HCT116 (cell line): ENCODE results near the gene MALRD1. TPM values are rescaled to one million over a fixed set of nuclear protein-coding genes. Genes with fewer than 3 reads are reported as not detected.

Experiments
- ATAC-seq: fragments of 200-7000 bp; cut with Tn5 transposase; 2 replicates; pipeline ENCODE4 v1.9.1; 2020; ENCODE audit warnings: mild to moderate bottlenecking, moderate library complexity
- BruUV-seq: library from RNA; stranded (reverse); fragments of 400-500 nt; replicated peaks from 2 replicates; lab custom pipeline; 2021; lab: Mats Ljungman, UMichigan
- CTCF ChIA-PET: fragments of 300-600 bp; sonication (Branson Sonifier 250); formaldehyde crosslinking; loops from one replicate; lab custom pipeline; 2021; ENCODE audit warnings: antibody characterized with exemption; lab: Charles Lee
- POLR2A ChIA-PET: fragments of 300-600, 350-600 bp; sonication (Branson Sonifier 250); formaldehyde crosslinking; loops from one replicate; lab custom pipeline; 2021; ENCODE audit warnings: antibody characterized with exemption; lab: Charles Lee
- RAD21 ChIA-PET, 2 experiments: fragments of 300-600 bp; sonication (Branson Sonifier 250); formaldehyde crosslinking; loops; one replicate each; lab custom pipeline; 2023; ENCODE audit warnings: low total read pairs in 2 of 2; ENCODE audit not compliant: uncharacterized antibody in 2 of 2, unreplicated experiment in 2 of 2, low non-redundant PET in 1 of 2; lab: Charles Lee
- DNase-seq: peaks from one replicate; pipeline ENCODE4 v3.0.0-alpha.2; 2010; ENCODE audit warnings: low read depth, low spot score
- H2AFZ ChIP-seq: fragments of 200-600 bp; shearing (Covaris generic), sonication (generic); 2 replicates; pipeline ENCODE4 v1.6.1; 2017; ENCODE audit warnings: low read depth, mixed run types, mixed read lengths, antibody characterized with exemption, low read length; ENCODE audit not compliant: poor library complexity, severe bottlenecking
- H3K27ac ChIP-seq: 2 replicates; pipeline ENCODE4 v1.5.1; 2012; ENCODE audit warnings: low read depth, low read length
- H3K27me3 ChIP-seq: fragments of 200-600 bp; sonication (generic); 2 replicates; pipeline ENCODE4 v1.6.1; 2016; ENCODE audit warnings: mixed run types, low read length, mixed read lengths; ENCODE audit not compliant: insufficient read depth
- H3K36me3 ChIP-seq, 2 experiments: fragments of 200-500 bp in 1 of 2; fragments of 200-600 bp in 1 of 2; sonication (Bioruptor generic) in 1 of 2; sonication (generic) in 1 of 2; 2 replicates each; pipeline versions ENCODE4 v1.5.1 to v1.6.1; 2014 to 2016; ENCODE audit warnings: low read length in 2 of 2, inconsistent platforms in 1 of 2, mixed read lengths in 1 of 2, mixed run types in 1 of 2; ENCODE audit not compliant: insufficient read depth in 2 of 2, control insufficient read depth in 1 of 2
- H3K4me1 ChIP-seq, 2 experiments: fragments of 200-600 bp in 1 of 2; sonication (generic) in 1 of 2; 2 replicates each; pipeline versions ENCODE4 v1.5.1 to v1.6.1; 2012 to 2017; ENCODE audit warnings: low read length in 2 of 2, inconsistent platforms in 1 of 2, mild to moderate bottlenecking in 1 of 2, mixed read lengths in 1 of 2, mixed run types in 1 of 2, moderate library complexity in 1 of 2; ENCODE audit not compliant: insufficient read depth in 2 of 2, control insufficient read depth in 1 of 2
- H3K4me2 ChIP-seq: fragments of 200-600 bp; sonication (generic); 2 replicates; pipeline ENCODE4 v1.6.1; 2017; ENCODE audit warnings: mixed run types, low read length, mixed read lengths
- H3K4me3 ChIP-seq, 2 experiments: fragments of 200-600 bp in 1 of 2; sonication (generic) in 1 of 2; replicated peaks in 1 of 2; 2 replicates each; pipeline ENCODE4 v1.5.1; 2011 to 2016; ENCODE audit warnings: low read length in 2 of 2, control low read depth in 1 of 2, low read depth in 1 of 2, mild to moderate bottlenecking in 1 of 2, mixed read lengths in 1 of 2, mixed run types in 1 of 2
- H3K79me2 ChIP-seq: fragments of 200-600 bp; sonication (generic); 2 replicates; pipeline ENCODE4 v1.6.1; 2017; ENCODE audit warnings: mild to moderate bottlenecking, mixed run types, low read length, moderate library complexity, mixed read lengths; ENCODE audit not compliant: insufficient read depth
- H3K9ac ChIP-seq: fragments of 200-600 bp; sonication (generic); 2 replicates; pipeline ENCODE4 v1.6.1; 2016; ENCODE audit warnings: low read length, mixed read lengths
- H3K9me2 ChIP-seq: fragments of 200-600 bp; sonication (generic), shearing (Covaris generic); 2 replicates; pipeline ENCODE4 v1.6.1; 2017; ENCODE audit warnings: mixed run types, mild to moderate bottlenecking, moderate library complexity; ENCODE audit not compliant: insufficient read depth
- H3K9me3 ChIP-seq, 2 experiments: fragments of 200-500 bp in 1 of 2; fragments of 200-600 bp in 1 of 2; sonication (Bioruptor generic) in 1 of 2; sonication (generic) in 1 of 2; 2 replicates each; pipeline ENCODE4 v1.6.1; 2014 to 2017; ENCODE audit warnings: low read length in 2 of 2, mixed read lengths in 2 of 2, inconsistent platforms in 1 of 2, low read depth in 1 of 2, mild to moderate bottlenecking in 1 of 2, mixed run types in 1 of 2, moderate library complexity in 1 of 2; ENCODE audit not compliant: control insufficient read depth in 1 of 2, insufficient read depth in 1 of 2
- H4K20me1 ChIP-seq: fragments of 200-600 bp; sonication (generic), shearing (Covaris generic); 2 replicates; pipeline ENCODE4 v1.6.1; 2017; ENCODE audit warnings: mixed run types, mild to moderate bottlenecking, moderate library complexity; ENCODE audit not compliant: insufficient read depth
- CEBPB ChIP-seq: IDR thresholded peaks from 2 replicates; pipeline ENCODE4 v1.6.1; 2012; ENCODE audit warnings: low read depth
- EGR1 ChIP-seq: IDR thresholded peaks from 2 replicates; pipeline ENCODE4 v1.6.1; 2012; ENCODE audit warnings: low read depth
- ELF1 ChIP-seq: IDR thresholded peaks from 2 replicates; pipeline ENCODE4 v1.6.1; 2012; ENCODE audit warnings: low read depth, borderline replicate concordance
- EZH2 ChIP-seq: fragments of 200-600 bp; sonication (generic); IDR thresholded peaks from 2 replicates; pipeline ENCODE4 v1.6.1; 2017; ENCODE audit warnings: antibody characterized with exemption, mixed run types
- EZH2phosphoT487 ChIP-seq: fragments of 200-600 bp; IDR thresholded peaks from 2 replicates; pipeline ENCODE4 v1.6.1; 2018; ENCODE audit warnings: antibody characterized with exemption, borderline replicate concordance
- FOSL1 ChIP-seq: IDR thresholded peaks from 2 replicates; pipeline ENCODE4 v1.6.1; 2012; ENCODE audit warnings: low read depth
- JUND ChIP-seq: IDR thresholded peaks from 2 replicates; pipeline ENCODE4 v1.6.1; 2012
- MAX ChIP-seq: IDR thresholded peaks from 2 replicates; pipeline ENCODE4 v1.6.1; 2012
- POLR2A ChIP-seq: IDR thresholded peaks from 2 replicates; pipeline ENCODE4 v1.7.0; 2011; ENCODE audit warnings: borderline replicate concordance; ENCODE audit not compliant: insufficient read depth, insufficient read length; ENCODE audit errors: extremely low read depth
- POLR2AphosphoS5 ChIP-seq: IDR thresholded peaks from 2 replicates; pipeline ENCODE4 v1.6.1; 2011; ENCODE audit warnings: mild to moderate bottlenecking, low read depth, low read length, moderate library complexity
- REST ChIP-seq: IDR thresholded peaks from 2 replicates; pipeline ENCODE4 v1.6.1; 2012; ENCODE audit warnings: low read depth
- SIN3A ChIP-seq: IDR thresholded peaks from 2 replicates; pipeline ENCODE4 v1.6.1; 2012; ENCODE audit warnings: low read depth
- SP1 ChIP-seq: IDR thresholded peaks from 2 replicates; pipeline ENCODE4 v1.6.1; 2012; ENCODE audit warnings: low read depth
- SRF ChIP-seq: IDR thresholded peaks from 2 replicates; pipeline ENCODE4 v1.6.1; 2012; ENCODE audit warnings: low read depth
- TCF7L2 ChIP-seq: IDR thresholded peaks from 2 replicates; pipeline ENCODE4 v1.7.0; 2011; ENCODE audit warnings: borderline replicate concordance, inconsistent platforms; ENCODE audit not compliant: insufficient read depth, insufficient read length; ENCODE audit errors: extremely low read depth
- ZFX ChIP-seq: fragments of 450-650 bp; IDR thresholded peaks from 2 replicates; pipeline ENCODE4 v1.6.1; 2017
- intact Hi-C: fragments of 100-400 bp; cut with micrococcal nuclease; formaldehyde crosslinking; loops from 2 replicates; pipeline ENCODE4 v1.10.0; 2022
- total RNA-seq: library from RNA; stranded (reverse); gene quantifications from one replicate; pipeline ENCODE4 v1.2.1, GENCODE V29; 2021; ENCODE audit not compliant: unreplicated experiment
- TF ChIP-seq, protein P1 (sequence below), 3 experiments: fragments of 200-600 bp in 1 of 3; sonication (generic) in 1 of 3; IDR thresholded peaks in 2 of 3; conservative IDR thresholded peaks in 1 of 3; 2 replicates each; pipeline ENCODE4 v1.5.1; 2012 to 2017; ENCODE audit warnings: low read depth in 2 of 3, low read length in 2 of 3, antibody characterized with exemption in 1 of 3, borderline replicate concordance in 1 of 3, control low read depth in 1 of 3, mild to moderate bottlenecking in 1 of 3, mixed read lengths in 1 of 3, mixed run types in 1 of 3, moderate library complexity in 1 of 3; ENCODE audit not compliant: insufficient read depth in 1 of 3
- TF ChIP-seq, protein P2 (sequence below): IDR thresholded peaks from 2 replicates; pipeline ENCODE4 v1.6.1; 2011; ENCODE audit warnings: mild to moderate bottlenecking, low read length, moderate library complexity; ENCODE audit not compliant: insufficient replicate concordance; ENCODE audit errors: extremely low read depth
- TF ChIP-seq, protein P3 (sequence below): IDR thresholded peaks from 2 replicates; pipeline ENCODE4 v1.6.1; 2012

The MALRD1 gene
- total RNA-seq, 1 experiment from 2014 or later, result not detected

GRCh38 chr10:19169041-19169440 lies 120.4 kb downstream of the MALRD1 start:
- no peaks in the 10 kb centered on the region for H3K27me3 ChIP-seq
- RAD21 ChIA-PET, result no interaction called here
- H3K4me2 ChIP-seq, result no peak overlapping the region
- no TSS peak for BruUV-seq
- H4K20me1 ChIP-seq, result no peaks in the 10 kb centered on the region
- H3K4me1 ChIP-seq, result no peaks in the 10 kb centered on the region
- H2AFZ ChIP-seq, result no peak overlapping the region
- intact Hi-C loops, result no loop called here
- no peaks in the 10 kb centered on the region for H3K79me2 ChIP-seq
- H3K27ac ChIP-seq, result no peak overlapping the region
- H3K36me3 ChIP-seq, result no peaks in the 10 kb centered on the region
- CTCF ChIA-PET, result no interaction called here
- TF ChIP-seq REST (no peak), ELF1 (no peak), MAX (no peak), POLR2AphosphoS5 (no peak), TCF7L2 (no peak), EZH2 (no peak), ZFX (no peak), FOSL1 (no peak), EZH2phosphoT487 (no peak), SRF (no peak), JUND (no peak), POLR2A (no peak), EGR1 (no peak), SP1 (no peak), CEBPB (no peak), SIN3A (no peak)
- TF ChIP-seq, protein P1, sequence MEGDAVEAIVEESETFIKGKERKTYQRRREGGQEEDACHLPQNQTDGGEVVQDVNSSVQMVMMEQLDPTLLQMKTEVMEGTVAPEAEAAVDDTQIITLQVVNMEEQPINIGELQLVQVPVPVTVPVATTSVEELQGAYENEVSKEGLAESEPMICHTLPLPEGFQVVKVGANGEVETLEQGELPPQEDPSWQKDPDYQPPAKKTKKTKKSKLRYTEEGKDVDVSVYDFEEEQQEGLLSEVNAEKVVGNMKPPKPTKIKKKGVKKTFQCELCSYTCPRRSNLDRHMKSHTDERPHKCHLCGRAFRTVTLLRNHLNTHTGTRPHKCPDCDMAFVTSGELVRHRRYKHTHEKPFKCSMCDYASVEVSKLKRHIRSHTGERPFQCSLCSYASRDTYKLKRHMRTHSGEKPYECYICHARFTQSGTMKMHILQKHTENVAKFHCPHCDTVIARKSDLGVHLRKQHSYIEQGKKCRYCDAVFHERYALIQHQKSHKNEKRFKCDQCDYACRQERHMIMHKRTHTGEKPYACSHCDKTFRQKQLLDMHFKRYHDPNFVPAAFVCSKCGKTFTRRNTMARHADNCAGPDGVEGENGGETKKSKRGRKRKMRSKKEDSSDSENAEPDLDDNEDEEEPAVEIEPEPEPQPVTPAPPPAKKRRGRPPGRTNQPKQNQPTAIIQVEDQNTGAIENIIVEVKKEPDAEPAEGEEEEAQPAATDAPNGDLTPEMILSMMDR (IDR thresholded peaks at IDR 0.05 in 2 of 3, conservative IDR thresholded peaks at IDR 0.05 in 1 of 3; ENCODE audit: borderline replicate concordance in 1 of 3, insufficient read depth in 1 of 3, low read depth in 2 of 3, low read length in 2 of 3), result no peak
- TF ChIP-seq, protein P2, sequence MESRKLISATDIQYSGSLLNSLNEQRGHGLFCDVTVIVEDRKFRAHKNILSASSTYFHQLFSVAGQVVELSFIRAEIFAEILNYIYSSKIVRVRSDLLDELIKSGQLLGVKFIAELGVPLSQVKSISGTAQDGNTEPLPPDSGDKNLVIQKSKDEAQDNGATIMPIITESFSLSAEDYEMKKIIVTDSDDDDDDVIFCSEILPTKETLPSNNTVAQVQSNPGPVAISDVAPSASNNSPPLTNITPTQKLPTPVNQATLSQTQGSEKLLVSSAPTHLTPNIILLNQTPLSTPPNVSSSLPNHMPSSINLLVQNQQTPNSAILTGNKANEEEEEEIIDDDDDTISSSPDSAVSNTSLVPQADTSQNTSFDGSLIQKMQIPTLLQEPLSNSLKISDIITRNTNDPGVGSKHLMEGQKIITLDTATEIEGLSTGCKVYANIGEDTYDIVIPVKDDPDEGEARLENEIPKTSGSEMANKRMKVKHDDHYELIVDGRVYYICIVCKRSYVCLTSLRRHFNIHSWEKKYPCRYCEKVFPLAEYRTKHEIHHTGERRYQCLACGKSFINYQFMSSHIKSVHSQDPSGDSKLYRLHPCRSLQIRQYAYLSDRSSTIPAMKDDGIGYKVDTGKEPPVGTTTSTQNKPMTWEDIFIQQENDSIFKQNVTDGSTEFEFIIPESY, result no peak
- TF ChIP-seq, protein P3, sequence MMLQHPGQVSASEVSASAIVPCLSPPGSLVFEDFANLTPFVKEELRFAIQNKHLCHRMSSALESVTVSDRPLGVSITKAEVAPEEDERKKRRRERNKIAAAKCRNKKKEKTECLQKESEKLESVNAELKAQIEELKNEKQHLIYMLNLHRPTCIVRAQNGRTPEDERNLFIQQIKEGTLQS, result no peak
- H3K9me2 ChIP-seq, result no peaks in the 10 kb centered on the region
- H3K9me3 ChIP-seq, result peaks cover 8% of the 10 kb centered on the region in 2 experiments; a peak in 1 of 4 replicates
- no peak for DNase-seq
- POLR2A ChIA-PET, result no interaction called here
- H3K9ac ChIP-seq, result no peak overlapping the region
- ATAC-seq, result no peak
- H3K4me3 ChIP-seq, result no peak overlapping the region
